ENCODE measurements around the gene DNAJB13.
"Not testable (repeated sequence)": the region's sequence is repeated elsewhere in the genome, so short reads cannot be mapped to it uniquely, and the experiment has no call there.

Gene DNAJB13

GRCh38 chr11:73950869-73951710 lies at the start of gene DNAJB13:
DNAJB13 (plus strand) TSS chr11:73951026; CDS start chr11:73951070, 44 bp downstream.
- peak in 1 of 2 experiments; percentile 37 for DNase-seq

- no peak for DNase-seq
Observed at GRCh38 chr11:73902303-73902702, 48.5 kb upstream of the DNAJB13 start.

- DNase-seq = no peak
Observed at GRCh38 chr11:73907191-73907590, 43.6 kb upstream of the DNAJB13 start.

- no peak for DNase-seq
Observed at GRCh38 chr11:73912026-73912425, 38.8 kb upstream of the DNAJB13 start.

- DNase-seq = no peak
Observed at GRCh38 chr11:73913472-73913871, 37.4 kb upstream of the DNAJB13 start.

GRCh38 chr11:73914284-73914683 lies 36.5 kb upstream of the DNAJB13 start:
- DNase-seq = no peak

- no peak for DNase-seq
Observed at GRCh38 chr11:73916435-73916834, 34.4 kb upstream of the DNAJB13 start.

- DNase-seq = no peak
Observed at GRCh38 chr11:73921180-73921579, 29.6 kb upstream of the DNAJB13 start.

GRCh38 chr11:73929388-73929787 lies 21.4 kb upstream of the DNAJB13 start:
- no peak for DNase-seq

GRCh38 chr11:73931039-73931645 lies 19.7 kb upstream of the DNAJB13 start:
- DNase-seq = peak; percentile 26 to 80

- no peak for DNase-seq
Observed at GRCh38 chr11:73931951-73932350, 18.9 kb upstream of the DNAJB13 start.

GRCh38 chr11:73932781-73933180 lies 18.0 kb upstream of the DNAJB13 start:
- no peak for DNase-seq

GRCh38 chr11:73936047-73936446 lies 14.8 kb upstream of the DNAJB13 start:
- DNase-seq = not testable (repeated sequence)

- DNase-seq = peak in 1 of 2 experiments; percentile 17
Observed at GRCh38 chr11:73939096-73939495, 11.7 kb upstream of the DNAJB13 start.

GRCh38 chr11:73940801-73941570 lies 9.8 kb upstream of the DNAJB13 start:
- no peak for DNase-seq

- DNase-seq = peak; percentile 12 to 68
Observed at GRCh38 chr11:73942010-73942409, 8.8 kb upstream of the DNAJB13 start.

GRCh38 chr11:73944085-73944484 lies 6.7 kb upstream of the DNAJB13 start:
- DNase-seq = no peak

- DNase-seq = no peak
Observed at GRCh38 chr11:73944901-73945300, 5.9 kb upstream of the DNAJB13 start.

GRCh38 chr11:73945396-73945795 lies 5.4 kb upstream of the DNAJB13 start:
- no peak for DNase-seq

GRCh38 chr11:73946798-73947458 lies 3.9 kb upstream of the DNAJB13 start:
- no peak for DNase-seq

GRCh38 chr11:73949246-73949645 lies 1.6 kb upstream of the DNAJB13 start:
- no peak for DNase-seq

- DNase-seq = no peak
Observed at GRCh38 chr11:73949912-73950311, 914 bp upstream of the DNAJB13 start.

GRCh38 chr11:73951797-73952196 lies 971 bp downstream of the DNAJB13 start:
- DNase-seq = no peak

Measured in NCI-H524 (cell line).